ENCODE results near the gene PYCR2.

- TF ChIP-seq POLR2A (IDR thresholded peaks at IDR 0.05; ENCODE audit: low read depth, low read length) (no peak), SPI1 (IDR thresholded peaks at IDR 0.05; ENCODE audit: low read depth, low read length) (no peak), POLR2AphosphoS5 (IDR thresholded peaks at IDR 0.05; ENCODE audit: low read depth, low read length) (no peak), TAF1 (IDR thresholded peaks at IDR 0.05; ENCODE audit: low read depth, low read length) (no peak), POU2F2 (IDR thresholded peaks at IDR 0.05; ENCODE audit: low read depth, low read length) (no peak), PAX5 (IDR thresholded peaks at IDR 0.05; ENCODE audit: insufficient read depth, low read length, severe bottlenecking) (no peak)
Observed at GRCh38 chr1:225937048-225937968, 13.3 kb upstream of the PYCR2 start.
